Fibroblast of the aortic adventitia (primary cell): Measurements from ENCODE around the gene TMEM225B. TPM values are rescaled to one million over a fixed set of nuclear protein-coding genes. Genes with fewer than 3 reads are reported as not detected.
"Not testable (repeated sequence)": the region's sequence is repeated elsewhere in the genome, so short reads cannot be mapped to it uniquely, and the experiment has no call there.

ENCODE experiments used
- DNase-seq: peaks from one replicate; pipeline ENCODE4 v3.0.0-alpha.2; 2010; ENCODE audit warnings: low read depth
- H3K4me3 ChIP-seq: 2 replicates; pipeline ENCODE4 v1.5.1; 2011; ENCODE audit warnings: low read depth, mild to moderate bottlenecking, control low read depth, low read length, moderate library complexity
- total RNA-seq: library from RNA; depleted of rRNA; stranded (reverse); fragments of >200 nt; gene quantifications from 2 replicates; pipeline ENCODE4 v1.2.3, GENCODE V29; 2012; ENCODE audit warnings: low replicate concordance
- TF ChIP-seq, protein P1 (sequence below): IDR thresholded peaks from 2 replicates; pipeline ENCODE4 v1.5.1; 2011; ENCODE audit warnings: mild to moderate bottlenecking, low read length, control low read depth, inconsistent platforms; ENCODE audit not compliant: insufficient read depth

The TMEM225B gene, protein sequence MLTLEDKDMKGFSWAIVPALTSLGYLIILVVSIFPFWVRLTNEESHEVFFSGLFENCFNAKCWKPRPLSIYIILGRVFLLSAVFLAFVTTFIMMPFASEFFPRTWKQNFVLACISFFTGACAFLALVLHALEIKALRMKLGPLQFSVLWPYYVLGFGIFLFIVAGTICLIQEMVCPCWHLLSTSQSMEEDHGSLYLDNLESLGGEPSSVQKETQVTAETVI
- total RNA-seq = 0.54 TPM in 1 of 2 replicates, not detected in the other

DNA sequence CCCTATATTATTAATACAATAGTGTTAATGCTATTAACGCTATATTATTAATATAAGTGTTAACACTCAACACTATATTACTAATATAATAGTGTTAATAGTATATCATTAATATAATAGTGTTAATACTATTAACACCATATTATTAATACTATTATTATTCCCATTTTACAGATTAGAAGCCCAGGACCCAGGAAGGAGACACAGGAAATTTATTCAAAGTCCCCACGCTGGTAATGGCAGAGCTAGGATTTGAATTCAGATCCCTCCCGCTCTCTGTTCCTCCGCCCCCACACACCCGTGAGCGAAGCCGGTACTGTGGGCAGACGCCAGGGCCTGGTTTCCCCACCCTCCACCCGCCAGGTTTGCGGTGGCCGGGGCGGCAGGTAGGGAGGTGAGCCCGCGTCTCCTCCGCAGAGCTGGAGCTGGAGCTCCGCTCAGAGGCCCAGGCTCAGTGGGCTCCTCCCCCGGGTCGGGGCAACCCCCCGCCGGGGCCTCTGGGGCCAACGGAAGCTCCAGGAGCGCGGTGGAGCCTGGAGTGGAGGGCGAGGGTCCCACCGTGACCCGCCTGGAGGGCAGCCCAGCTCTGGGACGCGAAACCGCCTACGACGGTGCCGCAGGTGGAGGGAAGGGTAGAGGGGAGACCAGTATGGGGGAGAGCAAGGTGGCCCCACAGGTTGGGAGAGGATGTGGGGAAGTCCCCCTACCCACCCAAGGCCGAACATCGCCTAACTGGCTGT is at the start of gene TMEM225B:
TMEM225B (plus strand) TSS at position 506 of the 740 bp plus-strand sequence. CDS start 6,122 bp downstream, outside the sequence.
- DNase-seq = no peak
- no peak within 1 kb of the TSS for H3K4me3 ChIP-seq
- TF ChIP-seq, protein P1, sequence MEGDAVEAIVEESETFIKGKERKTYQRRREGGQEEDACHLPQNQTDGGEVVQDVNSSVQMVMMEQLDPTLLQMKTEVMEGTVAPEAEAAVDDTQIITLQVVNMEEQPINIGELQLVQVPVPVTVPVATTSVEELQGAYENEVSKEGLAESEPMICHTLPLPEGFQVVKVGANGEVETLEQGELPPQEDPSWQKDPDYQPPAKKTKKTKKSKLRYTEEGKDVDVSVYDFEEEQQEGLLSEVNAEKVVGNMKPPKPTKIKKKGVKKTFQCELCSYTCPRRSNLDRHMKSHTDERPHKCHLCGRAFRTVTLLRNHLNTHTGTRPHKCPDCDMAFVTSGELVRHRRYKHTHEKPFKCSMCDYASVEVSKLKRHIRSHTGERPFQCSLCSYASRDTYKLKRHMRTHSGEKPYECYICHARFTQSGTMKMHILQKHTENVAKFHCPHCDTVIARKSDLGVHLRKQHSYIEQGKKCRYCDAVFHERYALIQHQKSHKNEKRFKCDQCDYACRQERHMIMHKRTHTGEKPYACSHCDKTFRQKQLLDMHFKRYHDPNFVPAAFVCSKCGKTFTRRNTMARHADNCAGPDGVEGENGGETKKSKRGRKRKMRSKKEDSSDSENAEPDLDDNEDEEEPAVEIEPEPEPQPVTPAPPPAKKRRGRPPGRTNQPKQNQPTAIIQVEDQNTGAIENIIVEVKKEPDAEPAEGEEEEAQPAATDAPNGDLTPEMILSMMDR = no peak

DNA sequence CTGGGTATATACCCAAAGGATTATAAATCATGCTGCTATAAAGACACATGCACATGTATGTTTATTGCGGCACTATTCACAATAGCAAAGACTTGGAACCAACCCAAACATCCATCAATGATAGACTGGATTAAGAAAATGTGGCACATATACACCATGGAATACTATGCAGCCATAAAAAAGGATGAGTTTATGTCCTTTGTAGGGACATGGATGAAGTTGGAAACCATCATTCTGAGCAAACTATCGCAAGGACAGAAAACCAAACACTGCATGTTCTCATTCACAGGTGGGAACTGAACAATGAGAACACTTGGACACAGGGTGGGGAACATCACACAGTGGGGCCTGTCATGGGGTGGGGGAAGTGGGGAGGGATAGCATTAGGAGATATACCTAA is 48.5 kb upstream of the TMEM225B start:
- H3K4me3 ChIP-seq, DNase-seq: not testable (repeated sequence)

DNA sequence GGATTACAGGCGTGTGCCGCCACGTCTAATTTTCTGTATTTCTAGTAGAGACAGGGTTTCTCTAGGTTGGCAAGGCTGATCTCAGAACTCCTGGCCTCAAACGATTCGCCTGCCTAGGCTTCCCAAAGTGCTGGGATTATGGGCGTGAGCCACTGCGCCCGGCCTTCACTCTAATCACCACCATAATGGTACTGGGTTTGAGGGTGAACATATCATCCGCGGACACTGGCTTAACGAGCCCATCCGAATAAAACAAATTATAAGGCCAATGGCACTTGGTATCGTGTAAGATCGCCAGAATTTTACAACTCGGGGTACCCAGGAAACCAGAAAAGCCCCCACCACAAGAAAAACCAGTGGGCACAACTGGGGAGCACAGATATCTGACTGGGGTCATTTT is 46.7 kb upstream of the TMEM225B start:
- DNase-seq = peak; percentile 20
- TF ChIP-seq, protein P1 = no peak
- H3K4me3 ChIP-seq = peak overlapping the region; percentile 98

DNA sequence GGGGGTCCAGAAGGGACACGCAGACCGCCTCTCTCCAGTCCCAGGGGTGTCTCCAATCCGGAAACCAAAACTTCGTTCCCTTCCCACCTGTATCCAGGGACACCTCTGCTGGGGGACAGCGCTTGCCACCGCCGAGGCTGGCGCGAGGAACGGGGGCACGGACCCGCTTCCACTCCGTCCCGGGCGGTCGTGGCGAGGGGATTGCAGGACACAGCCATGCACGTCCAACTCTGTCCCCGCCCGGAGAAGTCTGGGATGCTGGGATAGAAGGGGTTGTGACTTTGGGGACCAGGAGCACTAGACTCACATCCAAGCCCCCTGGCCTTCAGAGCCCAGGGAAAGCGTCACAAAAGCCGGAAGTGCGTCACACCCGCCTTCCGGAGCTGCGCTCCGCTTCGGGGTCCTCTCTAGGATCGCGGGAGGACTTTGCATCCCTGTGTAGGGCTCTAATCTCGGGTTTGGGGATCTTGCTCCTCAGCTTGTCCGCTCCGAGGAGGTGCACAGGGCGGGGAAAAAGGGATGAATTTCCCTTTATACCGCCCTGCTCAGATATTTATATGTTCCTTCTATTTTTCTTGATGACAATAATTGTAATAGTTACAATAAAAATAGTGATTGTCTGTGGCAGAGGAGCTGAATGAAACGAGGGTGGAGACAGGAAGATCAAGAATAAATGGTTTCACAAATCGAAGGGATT is 46.2 kb upstream of the TMEM225B start, which contains the start of gene FAM200A:
FAM200A (minus strand) TSS at position 348 of the 697 bp plus-strand sequence. CDS start 3,707 bp downstream, outside the sequence.
- peak; percentile 96 for DNase-seq
- TF ChIP-seq, protein P1 = no peak
- H3K4me3 ChIP-seq = peak within 1 kb of the TSS; percentile 98

DNA sequence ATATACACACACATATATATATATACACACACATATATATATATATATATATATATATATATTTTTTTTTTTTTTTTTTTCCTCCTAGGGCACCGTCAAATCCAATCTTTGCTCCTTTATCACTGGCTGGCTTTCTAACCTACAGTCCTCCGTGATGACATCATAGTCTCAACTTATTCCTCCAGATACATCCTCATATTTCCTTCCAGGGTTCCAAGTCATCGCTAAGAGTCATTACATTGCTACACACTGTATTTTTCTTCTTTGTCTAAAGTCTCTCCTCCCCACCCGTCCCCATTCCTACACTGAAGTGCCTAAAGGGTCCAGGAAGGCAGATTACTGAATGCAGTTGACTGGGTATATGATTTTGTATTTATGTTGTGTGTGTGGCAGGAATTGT is 45.0 kb upstream of the TMEM225B start:
- TF ChIP-seq, protein P1 = no peak
- H3K4me3 ChIP-seq = no peak overlapping the region
- no peak for DNase-seq

DNA sequence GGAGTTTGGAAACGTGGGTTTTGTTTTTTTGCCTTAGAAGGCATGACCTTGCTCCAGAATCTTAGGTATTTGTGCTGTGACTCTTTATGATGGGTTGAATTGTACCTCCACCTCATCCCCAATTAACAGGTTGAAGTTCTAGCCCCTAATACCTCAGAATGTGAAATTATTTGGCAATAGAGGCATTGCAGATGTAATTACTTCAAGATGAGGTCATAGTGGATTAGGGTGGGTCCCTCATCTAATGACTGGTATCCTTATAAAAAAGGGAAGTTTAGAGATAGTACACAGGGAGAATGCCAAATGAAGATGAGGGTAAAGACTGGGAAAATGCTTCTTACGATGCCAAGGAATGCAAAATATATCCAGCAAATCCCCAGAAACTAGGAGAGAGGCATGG is 43.1 kb upstream of the TMEM225B start:
- TF ChIP-seq, protein P1 = no peak
- H3K4me3 ChIP-seq = no peak overlapping the region
- DNase-seq = no peak

DNA sequence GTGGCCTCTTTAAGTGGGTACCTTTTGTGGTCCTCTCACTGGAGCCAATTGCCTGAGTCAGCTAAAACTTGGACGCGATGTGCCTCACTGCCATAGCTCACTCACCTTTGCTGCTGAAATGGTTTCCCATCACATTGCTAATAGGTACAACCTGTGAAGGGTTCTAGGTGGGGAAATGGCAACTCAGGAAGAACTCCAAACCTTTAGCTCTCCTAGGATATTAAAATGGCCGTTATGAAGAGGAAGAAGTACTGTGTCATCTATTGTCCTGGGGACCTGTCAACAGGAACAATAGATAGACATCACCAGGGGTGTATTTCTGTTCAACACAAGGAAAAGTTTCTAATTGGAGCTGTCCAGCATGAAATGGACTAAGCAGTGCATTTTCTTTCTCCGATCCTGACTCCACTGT is 40.9 kb upstream of the TMEM225B start:
- TF ChIP-seq, protein P1 = no peak
- H3K4me3 ChIP-seq = peak overlapping the region; percentile 95
- no peak for DNase-seq
